MCF 10A (cell line): ENCODE results near the gene MYL6B. TPM values are rescaled to one million over a fixed set of nuclear protein-coding genes. Genes with fewer than 3 reads are reported as not detected.

Source experiments
- BruUV-seq: library from RNA; stranded (reverse); fragments of 400-500 nt; replicated peaks from 2 replicates; lab custom pipeline; 2021; lab: Mats Ljungman, UMichigan
- CTCF ChIA-PET: fragments of 300-600 bp; sonication (Branson Sonifier 250); formaldehyde crosslinking; extraction: SDS; loops from one replicate; lab custom pipeline; 2021; ENCODE audit warnings: antibody characterized with exemption, inconsistent platforms; lab: Yijun Ruan, JAX
- POLR2A ChIA-PET: fragments of 300-600, 350-650 bp; sonication (Branson Sonifier 250); formaldehyde crosslinking; extraction: SDS; loops from one replicate; lab custom pipeline; 2020; ENCODE audit warnings: antibody characterized with exemption, inconsistent platforms; lab: Yijun Ruan, JAX
- DNase-seq: peaks from one replicate; pipeline ENCODE4 v3.0.0-alpha.2; 2018; ENCODE audit not compliant: unreplicated experiment
- H3K27ac Mint-ChIP-seq: one replicate; pipeline ENCODE4 v1.8.0; 2022; ENCODE audit warnings: mild to moderate bottlenecking, low read depth, mixed read lengths; ENCODE audit not compliant: unreplicated experiment
- H3K27me3 Mint-ChIP-seq: one replicate; pipeline ENCODE4 v1.8.0; 2022; ENCODE audit warnings: mixed read lengths; ENCODE audit not compliant: insufficient read depth, unreplicated experiment
- H3K36me3 Mint-ChIP-seq: one replicate; pipeline ENCODE4 v1.8.0; 2022; ENCODE audit warnings: mild to moderate bottlenecking, moderate library complexity, mixed read lengths; ENCODE audit not compliant: insufficient read depth, unreplicated experiment
- H3K4me1 Mint-ChIP-seq: one replicate; pipeline ENCODE4 v1.8.0; 2022; ENCODE audit warnings: mixed read lengths; ENCODE audit not compliant: insufficient read depth, unreplicated experiment
- H3K4me3 Mint-ChIP-seq: one replicate; pipeline ENCODE4 v1.8.0; 2022; ENCODE audit warnings: mild to moderate bottlenecking, moderate library complexity, mixed read lengths; ENCODE audit not compliant: unreplicated experiment
- H3K9me3 Mint-ChIP-seq: one replicate; pipeline ENCODE4 v1.8.0; 2022; ENCODE audit warnings: mixed read lengths; ENCODE audit not compliant: unreplicated experiment
- intact Hi-C: fragments of 100-400 bp; cut with micrococcal nuclease; formaldehyde crosslinking; loops from 2 replicates; pipeline ENCODE4 v1.14.1; 2022
- total RNA-seq: library from RNA; stranded (reverse); gene quantifications from 2 replicates; pipeline ENCODE4 v1.2.3, GENCODE V29; 2022
- TF ChIP-seq, protein P1 (sequence below): fragments of 200-600 bp; IDR thresholded peaks from one replicate; pipeline ENCODE4 v1.8.0; 2022; ENCODE audit warnings: antibody characterized with exemption, mild to moderate bottlenecking; ENCODE audit not compliant: unreplicated experiment

The MYL6B gene
- total RNA-seq, 1 experiment from 2014 or later: 46.0 TPM

GRCh38 chr12:56186957-56187356 is 34.6 kb downstream of the MYL6B start:
- H3K27ac Mint-ChIP-seq: no peak overlapping the region
- no TSS peak for BruUV-seq
- H3K4me1 Mint-ChIP-seq: peaks cover 27% of the 10 kb centered on the region
- ChIA-PET POLR2A (interaction anchor here (1.7 to 7.9 kb wide), 5 partner anchors 10 to 59 kb away, joined by 5 to 108 read pairs (median 85); partner anchors contain the start of genes ESYT1, MYL6 and RNF41), CTCF (interaction anchor here (0.7 to 6.6 kb wide), 6 partner anchors 18 to 68 kb away, joined by 3 to 83 read pairs (median 22); partner anchors contain the start of genes ESYT1 and ZC3H10)
- no peak for DNase-seq
- H3K27me3 Mint-ChIP-seq: no peaks in the 10 kb centered on the region
- no peaks in the 10 kb centered on the region for H3K9me3 Mint-ChIP-seq
- TF ChIP-seq, protein P1, sequence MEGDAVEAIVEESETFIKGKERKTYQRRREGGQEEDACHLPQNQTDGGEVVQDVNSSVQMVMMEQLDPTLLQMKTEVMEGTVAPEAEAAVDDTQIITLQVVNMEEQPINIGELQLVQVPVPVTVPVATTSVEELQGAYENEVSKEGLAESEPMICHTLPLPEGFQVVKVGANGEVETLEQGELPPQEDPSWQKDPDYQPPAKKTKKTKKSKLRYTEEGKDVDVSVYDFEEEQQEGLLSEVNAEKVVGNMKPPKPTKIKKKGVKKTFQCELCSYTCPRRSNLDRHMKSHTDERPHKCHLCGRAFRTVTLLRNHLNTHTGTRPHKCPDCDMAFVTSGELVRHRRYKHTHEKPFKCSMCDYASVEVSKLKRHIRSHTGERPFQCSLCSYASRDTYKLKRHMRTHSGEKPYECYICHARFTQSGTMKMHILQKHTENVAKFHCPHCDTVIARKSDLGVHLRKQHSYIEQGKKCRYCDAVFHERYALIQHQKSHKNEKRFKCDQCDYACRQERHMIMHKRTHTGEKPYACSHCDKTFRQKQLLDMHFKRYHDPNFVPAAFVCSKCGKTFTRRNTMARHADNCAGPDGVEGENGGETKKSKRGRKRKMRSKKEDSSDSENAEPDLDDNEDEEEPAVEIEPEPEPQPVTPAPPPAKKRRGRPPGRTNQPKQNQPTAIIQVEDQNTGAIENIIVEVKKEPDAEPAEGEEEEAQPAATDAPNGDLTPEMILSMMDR: no peak
- intact Hi-C loops: no loop called here
- peaks cover 60% of the 10 kb centered on the region for H3K36me3 Mint-ChIP-seq
- H3K4me3 Mint-ChIP-seq: no peak overlapping the region

DNA sequence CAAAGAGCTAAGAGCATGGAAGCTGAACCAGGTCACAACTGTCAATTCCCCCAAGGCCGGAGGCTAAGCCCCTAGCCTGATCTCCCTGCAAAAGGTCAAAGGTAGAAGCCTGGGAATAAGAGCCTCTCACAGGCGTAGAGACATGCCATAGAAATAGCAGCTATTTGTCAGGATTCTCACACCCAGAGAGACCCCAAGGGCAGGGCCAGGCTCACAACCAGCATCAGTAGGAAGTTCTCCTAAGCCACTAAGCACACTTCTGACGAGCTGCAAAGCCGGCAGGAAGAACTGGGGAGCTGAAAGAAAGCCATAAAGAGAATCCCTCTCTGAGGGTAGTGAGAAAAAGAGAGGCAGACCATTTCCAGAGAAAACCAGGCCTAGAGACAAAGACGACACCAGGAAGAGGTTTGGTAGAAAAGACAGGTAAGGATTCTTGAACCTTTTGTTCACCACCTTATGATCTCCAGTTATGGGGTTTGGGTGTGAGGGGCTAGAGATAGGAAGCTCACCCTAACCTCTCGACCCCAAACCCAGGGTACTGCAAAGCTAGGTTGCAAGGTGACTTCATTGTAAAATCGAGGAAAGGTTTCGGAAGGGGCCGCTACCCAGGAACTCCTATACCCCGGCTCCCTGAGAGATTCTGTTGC is 35.9 kb downstream of the MYL6B start:
- intact Hi-C loops: no loop called here
- peak overlapping the region; percentile 85 for H3K4me3 Mint-ChIP-seq
- TF ChIP-seq, protein P1: no peak
- DNase-seq: no peak
- POLR2A ChIA-PET: interaction anchor here (0.5 to 7.9 kb wide), 21 partner anchors 8 to 214 kb away, joined by 3 to 140 read pairs (median 5); partner anchors contain the start of genes CS, ESYT1, MYL6 and MYL6B
- H3K36me3 Mint-ChIP-seq: peaks cover 47% of the 10 kb centered on the region
- CTCF ChIA-PET: interaction anchor here (0.6 to 6.6 kb wide), 13 partner anchors 10 to 378 kb away, joined by 3 to 83 read pairs (median 7); partner anchors contain the start of gene ZC3H10
- BruUV-seq: no TSS peak
- peak overlapping the region; percentile 85 for H3K27ac Mint-ChIP-seq
- H3K4me1 Mint-ChIP-seq: peaks cover 35% of the 10 kb centered on the region
- no peaks in the 10 kb centered on the region for H3K9me3 Mint-ChIP-seq
- no peaks in the 10 kb centered on the region for H3K27me3 Mint-ChIP-seq

GRCh38 chr12:56188778-56189098 is 36.4 kb downstream of the MYL6B start:
- TF ChIP-seq, protein P1: no peak
- Mint-ChIP-seq H3K27me3 (no peaks in the 10 kb centered on the region), H3K9me3 (no peaks in the 10 kb centered on the region), H3K4me1 (peaks cover 38% of the 10 kb centered on the region), H3K4me3 (peak overlapping the region; percentile 85), H3K36me3 (peaks cover 42% of the 10 kb centered on the region), H3K27ac (peak overlapping the region; percentile 85)
- BruUV-seq: no TSS peak
- ChIA-PET POLR2A (interaction anchor here (0.7 to 7.9 kb wide), 21 partner anchors 8 to 261 kb away, joined by 3 to 140 read pairs (median 6); partner anchors contain the start of genes CS, ESYT1, MYL6 and MYL6B), CTCF (interaction anchor here (0.5 to 6.6 kb wide), 12 partner anchors 11 to 510 kb away, joined by 3 to 83 read pairs (median 9); partner anchors contain the start of genes ESYT1 and ZC3H10)
- intact Hi-C loops: loop anchor here (1.0 kb wide), 1 partner anchor 62 kb away; no protein-coding TSS in a partner anchor
- no peak for DNase-seq
